HepG2 (cell line): ENCODE results near the gene NLRC5. TPM values are rescaled to one million over a fixed set of nuclear protein-coding genes. Genes with fewer than 3 reads are reported as not detected.

Experiments used
- ATF1 ChIP-seq: IDR thresholded peaks from 2 replicates; pipeline ENCODE4 v1.6.1; 2016; ENCODE audit warnings: mild to moderate bottlenecking, control low read depth
- FOXA1 ChIP-seq, 2 experiments: fragments of 450-650 bp in 1 of 2; sonication (generic) in 1 of 2; formaldehyde crosslinking in 1 of 2; IDR thresholded peaks; 2 replicates each; pipeline versions ENCODE4 v1.4.0 to v1.6.1; 2016 to 2020; ENCODE audit warnings: missing genetic modification reagents in 1 of 2
- HDAC1 ChIP-seq: sonication (generic); formaldehyde crosslinking; IDR thresholded peaks from 2 replicates; pipeline ENCODE4 v1.5.1; 2020; ENCODE audit warnings: mild to moderate bottlenecking, missing genetic modification reagents
- HNRNPL ChIP-seq: fragments of 200-400 bp; formaldehyde crosslinking; IDR thresholded peaks from 2 replicates; pipeline ENCODE4 v1.6.1; 2017; ENCODE audit warnings: mild to moderate bottlenecking, low read depth, low read length
- HOMEZ ChIP-seq: IDR thresholded peaks from 2 replicates; pipeline ENCODE4 v1.6.1; 2016; ENCODE audit warnings: low read depth
- NCOA1 ChIP-seq: sonication (generic); formaldehyde crosslinking; IDR thresholded peaks from 2 replicates; pipeline ENCODE4 v1.9.0; 2021; ENCODE audit warnings: missing genetic modification reagents
- NR2F2 ChIP-seq: IDR thresholded peaks from 2 replicates; pipeline ENCODE4 v1.6.1; 2012; ENCODE audit warnings: low read depth, inconsistent platforms, borderline replicate concordance
- RAD51 ChIP-seq: fragments of 450-650 bp; IDR thresholded peaks from 2 replicates; pipeline ENCODE4 v1.6.1; 2016; ENCODE audit warnings: borderline replicate concordance
- SAFB2 ChIP-seq: sonication (generic); formaldehyde crosslinking; IDR thresholded peaks from 2 replicates; pipeline ENCODE4 v1.5.1; 2020; ENCODE audit warnings: missing genetic modification reagents, low read depth, mild to moderate bottlenecking, borderline replicate concordance
- SALL1 ChIP-seq: sonication (generic); formaldehyde crosslinking; IDR thresholded peaks from 2 replicates; pipeline ENCODE4 v1.8.0; 2022; ENCODE audit warnings: mild to moderate bottlenecking, missing genetic modification reagents
- SAP130 ChIP-seq: IDR thresholded peaks from 2 replicates; pipeline ENCODE4 v1.6.1; 2016; ENCODE audit warnings: low read depth
- SNAI1 ChIP-seq: sonication (generic); formaldehyde crosslinking; IDR thresholded peaks from 2 replicates; pipeline ENCODE4 v1.5.0; 2020; ENCODE audit warnings: mild to moderate bottlenecking, missing genetic modification reagents, borderline replicate concordance
- UBTF ChIP-seq: sonication (generic); formaldehyde crosslinking; IDR thresholded peaks from 2 replicates; pipeline ENCODE4 v1.4.0; 2020; ENCODE audit warnings: mild to moderate bottlenecking, missing genetic modification reagents
- ZBED4 ChIP-seq: sonication (generic); formaldehyde crosslinking; IDR thresholded peaks from 2 replicates; pipeline ENCODE4 v1.4.0; 2020; ENCODE audit warnings: missing genetic modification reagents, borderline replicate concordance
- ZNF101 ChIP-seq: sonication (generic); formaldehyde crosslinking; IDR thresholded peaks from 2 replicates; pipeline ENCODE4 v1.4.0; 2020; ENCODE audit warnings: mild to moderate bottlenecking, low read depth, missing genetic modification reagents, borderline replicate concordance
- ZNF264 ChIP-seq: sonication (generic); formaldehyde crosslinking; IDR thresholded peaks from 2 replicates; pipeline ENCODE4 v1.4.0; 2020; ENCODE audit warnings: missing genetic modification reagents
- ZNF292 ChIP-seq: sonication (generic); formaldehyde crosslinking; IDR thresholded peaks from 2 replicates; pipeline ENCODE4 v1.8.1; 2022; ENCODE audit warnings: mild to moderate bottlenecking, low read depth, missing genetic modification reagents, borderline replicate concordance
- ZNF331 ChIP-seq: sonication (generic); formaldehyde crosslinking; IDR thresholded peaks from 2 replicates; pipeline ENCODE4 v1.4.0; 2020; ENCODE audit warnings: missing genetic modification reagents
- ZNF350 ChIP-seq: sonication (generic); formaldehyde crosslinking; IDR thresholded peaks from 2 replicates; pipeline ENCODE4 v1.4.0; 2020; ENCODE audit warnings: mild to moderate bottlenecking, low read depth, missing genetic modification reagents, borderline replicate concordance
- ZNF451 ChIP-seq: sonication (generic); formaldehyde crosslinking; IDR thresholded peaks from 2 replicates; pipeline ENCODE4 v1.5.0; 2020; ENCODE audit warnings: mild to moderate bottlenecking, missing genetic modification reagents
- ZNF543 ChIP-seq: sonication (generic); formaldehyde crosslinking; IDR thresholded peaks from 2 replicates; pipeline ENCODE4 v1.4.0; 2020; ENCODE audit warnings: mild to moderate bottlenecking, missing genetic modification reagents
- ZNF781 ChIP-seq: sonication (generic); formaldehyde crosslinking; IDR thresholded peaks from 2 replicates; pipeline ENCODE4 v1.5.1; 2020; ENCODE audit warnings: borderline replicate concordance, mild to moderate bottlenecking, missing genetic modification reagents; ENCODE audit errors: not compliant biosample characterization
- polyA plus RNA-seq, 8 experiments: library from polyadenylated mRNA; depleted of rRNA in 3 of 8; stranded (reverse) in 7 of 8; unstranded in 1 of 8; fragments of >200 nt; fragmentation: Illumina TruSeq in 4 of 8; extraction: Trizol in 4 of 8; gene quantifications; 2 replicates each; pipeline versions ENCODE4 v1.2.1 to v1.2.3, GENCODE V29; 2011 to 2016; ENCODE audit warnings: low read depth in 4 of 8, missing spikeins in 1 of 8, mixed read lengths in 1 of 8; ENCODE audit not compliant: insufficient read depth in 1 of 8
- total RNA-seq, 5 experiments: library from RNA; depleted of rRNA; stranded (reverse); fragments of >200 nt; fragmentation: Illumina TruSeq; extraction: Trizol; gene quantifications; 2 replicates each; pipeline ENCODE4 v1.2.3, GENCODE V29; 2016; ENCODE audit warnings: low read depth in 1 of 5

NLRC5 gene
- total and polyA plus RNA-seq, 2 of the 13 experiments (the other 11 are each of a cell fraction or from before 2014, with no cell fraction given), result 6.3 to 12.7 TPM

- no peak for TF ChIP-seq HNRNPL
- TF ChIP-seq ZNF101 (CRISPR knock-in tag), result no peak
- peak; percentile 17; the same call in 1 of the 2 replicates for TF ChIP-seq NR2F2
- TF ChIP-seq NCOA1 (CRISPR knock-in tag), result no peak
- TF ChIP-seq ATF1 (CRISPR knock-in tag), result no peak
- no peak for TF ChIP-seq ZBED4
- peak; percentile 60 for TF ChIP-seq SALL1
- TF ChIP-seq ZNF331 (CRISPR knock-in tag), result peak; percentile 57
- no peak for TF ChIP-seq ZNF781 (CRISPR knock-in tag)
- peak; percentile 69 for TF ChIP-seq SAP130 (CRISPR knock-in tag)
- peak; percentile 59; the same call in 1 of the 2 replicates for TF ChIP-seq ZNF264 (CRISPR knock-in tag)
- no peak for TF ChIP-seq SAFB2
- no peak for TF ChIP-seq FOXA1 (IDR thresholded peaks at IDR 0.05)
- peak; percentile 53; the same call in 1 of the 2 replicates for TF ChIP-seq FOXA1 (CRISPR knock-in tag; IDR thresholded peaks at IDR 0.05)
- TF ChIP-seq RAD51, result no peak
- TF ChIP-seq UBTF (CRISPR knock-in tag), result 0 out of 2 replicates have a peak, but pooled peaks have one; percentile 24
- TF ChIP-seq ZNF451 (CRISPR knock-in tag), result no peak
- TF ChIP-seq HOMEZ (CRISPR knock-in tag), result peak; percentile 67; the same call in 1 of the 2 replicates
- peak; percentile 58; the same call in 1 of the 2 replicates for TF ChIP-seq HDAC1 (CRISPR knock-in tag)
- TF ChIP-seq ZNF350 (CRISPR knock-in tag), result peak; percentile 54; the same call in 1 of the 2 replicates
- TF ChIP-seq ZNF543, result no peak
- no peak for TF ChIP-seq SNAI1
- TF ChIP-seq ZNF292 (CRISPR knock-in tag), result peak; percentile 50; the same call in 1 of the 2 replicates
These were observed 21.6 kb upstream of the NLRC5 start (continued) for GRCh38 chr16:56967733-56968132.
